Astrocyte (in vitro differentiated cells and primary cell): ENCODE measurements around the gene SHOX. TPM values are rescaled to one million over a fixed set of nuclear protein-coding genes. Genes with fewer than 3 reads are reported as not detected.

Experiments
- DNase-seq: peaks from one replicate; pipeline ENCODE4 v3.0.0-alpha.2; 2010; ENCODE audit warnings: low read depth
- FAIRE-seq: peaks from 2 replicates; lab custom pipeline; 2011; peaks lifted over from hg19 to GRCh38; lab: Jason Lieb, UNC
- H2AFZ ChIP-seq: 2 replicates; pipeline ENCODE4 v1.6.0; 2012; ENCODE audit warnings: low read depth, low read length, inconsistent platforms
- H3K27ac ChIP-seq: 2 replicates; pipeline ENCODE4 v1.5.1; 2011; ENCODE audit warnings: low read depth, low read length, inconsistent platforms
- H3K27me3 ChIP-seq: 2 replicates; pipeline ENCODE4 v1.6.0; 2011; ENCODE audit warnings: low read length, inconsistent platforms; ENCODE audit not compliant: insufficient read depth
- H3K36me3 ChIP-seq: 2 replicates; pipeline ENCODE4 v1.5.1; 2011; ENCODE audit warnings: low read length, inconsistent platforms; ENCODE audit not compliant: insufficient read depth
- H3K4me1 ChIP-seq: 2 replicates; pipeline ENCODE4 v1.5.1; 2011; ENCODE audit warnings: low read length, inconsistent platforms; ENCODE audit not compliant: insufficient read depth
- H3K4me2 ChIP-seq: 2 replicates; pipeline ENCODE4 v1.6.0; 2012; ENCODE audit warnings: low read length, inconsistent platforms
- H3K4me3 ChIP-seq: 2 replicates; pipeline ENCODE4 v1.5.1; 2011; ENCODE audit warnings: low read depth, mild to moderate bottlenecking, low read length, inconsistent platforms; ENCODE audit not compliant: insufficient read depth
- H3K79me2 ChIP-seq: 2 replicates; pipeline ENCODE4 v1.6.0; 2012; ENCODE audit warnings: mild to moderate bottlenecking, low read length, inconsistent platforms; ENCODE audit not compliant: insufficient read depth
- H3K9ac ChIP-seq: 2 replicates; pipeline ENCODE4 v1.6.0; 2012; ENCODE audit warnings: mild to moderate bottlenecking, low read length, inconsistent platforms
- H3K9me3 ChIP-seq: 2 replicates; pipeline ENCODE4 v1.5.1; 2012; ENCODE audit warnings: low read depth, mild to moderate bottlenecking, low read length, inconsistent platforms; ENCODE audit not compliant: insufficient read depth
- H4K20me1 ChIP-seq: 2 replicates; pipeline ENCODE4 v1.6.0; 2012; ENCODE audit warnings: low read length, inconsistent platforms; ENCODE audit not compliant: insufficient read depth
- H3K27ac Mint-ChIP-seq: one replicate; pipeline ENCODE4 v1.8.0; 2021; ENCODE audit warnings: mild to moderate bottlenecking, mixed read lengths; ENCODE audit not compliant: unreplicated experiment
- H3K27me3 Mint-ChIP-seq: one replicate; pipeline ENCODE4 v1.8.0; 2021; ENCODE audit warnings: low read depth, mixed read lengths; ENCODE audit not compliant: unreplicated experiment
- H3K36me3 Mint-ChIP-seq: one replicate; pipeline ENCODE4 v1.8.0; 2021; ENCODE audit warnings: low read depth, mixed read lengths; ENCODE audit not compliant: unreplicated experiment
- H3K4me1 Mint-ChIP-seq: one replicate; pipeline ENCODE4 v1.8.0; 2021; ENCODE audit warnings: low read depth, mixed read lengths; ENCODE audit not compliant: unreplicated experiment
- H3K4me3 Mint-ChIP-seq: one replicate; pipeline ENCODE4 v1.8.0; 2021; ENCODE audit warnings: mild to moderate bottlenecking, moderate library complexity, mixed read lengths; ENCODE audit not compliant: unreplicated experiment
- H3K9me3 Mint-ChIP-seq: one replicate; pipeline ENCODE4 v1.8.0; 2021; ENCODE audit warnings: mild to moderate bottlenecking, mixed read lengths; ENCODE audit not compliant: unreplicated experiment
- EZH2 ChIP-seq: IDR thresholded peaks from 2 replicates; pipeline ENCODE4 v1.6.1; 2012; ENCODE audit warnings: mild to moderate bottlenecking, low read length, inconsistent platforms; ENCODE audit not compliant: insufficient read depth
- total RNA-seq: library from RNA; stranded (reverse); gene quantifications from 2 replicates; pipeline ENCODE4 v1.2.1, GENCODE V29; 2021
- TF ChIP-seq, protein P1 (sequence below): IDR thresholded peaks from 2 replicates; pipeline ENCODE4 v1.5.1; 2011; ENCODE audit warnings: low read depth, mild to moderate bottlenecking, inconsistent platforms, low read length, moderate library complexity; ENCODE audit not compliant: insufficient read depth

Gene SHOX
- total RNA-seq, 1 donor from 2014 or later, result not detected

DNA sequence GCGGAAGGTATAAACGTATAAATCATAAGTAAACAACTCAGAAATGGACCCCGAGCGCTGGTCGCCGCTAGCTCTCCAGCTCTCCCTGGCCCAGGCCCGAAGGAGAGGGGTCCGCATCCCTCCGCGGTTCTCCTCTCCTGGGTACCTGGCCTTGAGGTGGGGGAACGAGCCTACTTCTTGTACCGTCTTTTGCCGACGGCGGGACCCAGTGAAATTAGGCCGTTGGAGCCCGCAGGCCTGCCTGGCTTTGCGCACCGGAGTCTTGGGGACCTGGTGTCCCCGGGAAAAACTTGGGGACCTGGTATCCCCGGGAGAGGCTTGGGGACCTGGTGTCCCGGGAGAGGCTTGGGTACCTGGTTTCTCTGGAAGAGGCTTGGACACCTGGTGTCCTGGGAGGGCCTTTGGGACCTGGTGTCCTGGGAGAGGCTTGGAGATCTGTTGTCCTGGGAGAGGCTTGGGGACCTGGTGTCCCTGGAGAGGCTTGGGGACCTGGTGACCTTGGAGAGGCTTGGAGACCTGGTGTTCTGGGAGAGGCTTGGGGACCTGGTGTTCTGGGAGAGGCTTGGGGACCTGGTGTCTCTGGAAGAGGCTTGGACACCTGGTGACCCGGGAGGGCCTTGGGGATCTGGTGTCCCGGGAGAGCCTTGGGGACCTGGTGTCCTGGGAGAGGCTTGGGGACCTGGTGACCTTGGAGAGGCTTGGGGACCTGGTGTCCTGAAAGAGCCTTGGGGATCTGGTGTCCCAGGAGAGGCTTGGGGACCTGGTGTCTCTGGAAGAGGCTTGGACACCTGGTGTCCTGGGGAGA lies 12.0 kb downstream of the SHOX start:
- Histone ChIP-seq H3K4me3 (no peak overlapping the region), H3K4me2 (no peak overlapping the region), H3K27me3 (peaks cover 22% of the 10 kb centered on the region), H3K4me1 (no peaks in the 10 kb centered on the region), H3K9me3 (no peaks in the 10 kb centered on the region), H3K79me2 (no peaks in the 10 kb centered on the region), H3K9ac (no peak overlapping the region), H3K36me3 (no peaks in the 10 kb centered on the region), H4K20me1 (no peaks in the 10 kb centered on the region), H3K27ac (no peak overlapping the region), H2AFZ (no peak overlapping the region)
- H3K27ac Mint-ChIP-seq, result no peak overlapping the region
- no peak for DNase-seq
- no peaks in the 10 kb centered on the region for H3K36me3 Mint-ChIP-seq
- peaks cover 16% of the 10 kb centered on the region for H3K9me3 Mint-ChIP-seq
- TF ChIP-seq, protein P1, sequence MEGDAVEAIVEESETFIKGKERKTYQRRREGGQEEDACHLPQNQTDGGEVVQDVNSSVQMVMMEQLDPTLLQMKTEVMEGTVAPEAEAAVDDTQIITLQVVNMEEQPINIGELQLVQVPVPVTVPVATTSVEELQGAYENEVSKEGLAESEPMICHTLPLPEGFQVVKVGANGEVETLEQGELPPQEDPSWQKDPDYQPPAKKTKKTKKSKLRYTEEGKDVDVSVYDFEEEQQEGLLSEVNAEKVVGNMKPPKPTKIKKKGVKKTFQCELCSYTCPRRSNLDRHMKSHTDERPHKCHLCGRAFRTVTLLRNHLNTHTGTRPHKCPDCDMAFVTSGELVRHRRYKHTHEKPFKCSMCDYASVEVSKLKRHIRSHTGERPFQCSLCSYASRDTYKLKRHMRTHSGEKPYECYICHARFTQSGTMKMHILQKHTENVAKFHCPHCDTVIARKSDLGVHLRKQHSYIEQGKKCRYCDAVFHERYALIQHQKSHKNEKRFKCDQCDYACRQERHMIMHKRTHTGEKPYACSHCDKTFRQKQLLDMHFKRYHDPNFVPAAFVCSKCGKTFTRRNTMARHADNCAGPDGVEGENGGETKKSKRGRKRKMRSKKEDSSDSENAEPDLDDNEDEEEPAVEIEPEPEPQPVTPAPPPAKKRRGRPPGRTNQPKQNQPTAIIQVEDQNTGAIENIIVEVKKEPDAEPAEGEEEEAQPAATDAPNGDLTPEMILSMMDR, result no peak
- no peak for TF ChIP-seq EZH2
- H3K4me1 Mint-ChIP-seq, result no peaks in the 10 kb centered on the region
- peaks cover 13% of the 10 kb centered on the region for H3K27me3 Mint-ChIP-seq
- H3K4me3 Mint-ChIP-seq, result no peak overlapping the region
- no peak for FAIRE-seq

DNA sequence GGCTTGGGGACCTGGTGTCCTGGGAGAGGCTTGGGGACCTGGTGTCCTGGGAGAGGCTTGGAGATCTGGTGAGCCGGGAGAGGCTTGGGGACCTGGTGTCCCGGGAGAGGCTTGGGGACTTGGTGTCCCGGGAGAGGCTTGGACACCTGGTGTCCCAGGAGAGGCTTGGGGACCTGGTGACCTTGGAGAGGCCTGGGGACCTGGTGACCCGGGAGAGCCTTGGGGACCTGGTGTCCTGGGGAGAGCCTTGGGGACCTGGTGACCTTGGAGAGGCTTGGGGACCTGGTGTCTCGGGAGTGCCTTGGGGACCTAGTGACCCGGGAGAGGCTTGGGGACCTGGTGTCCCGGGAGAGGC lies 12.6 kb downstream of the SHOX start:
- Mint-ChIP-seq H3K27me3 (peaks cover 8% of the 10 kb centered on the region), H3K36me3 (no peaks in the 10 kb centered on the region), H3K4me1 (no peaks in the 10 kb centered on the region), H3K27ac (no peak overlapping the region), H3K9me3 (peaks cover 16% of the 10 kb centered on the region), H3K4me3 (no peak overlapping the region)
- no peak overlapping the region for H3K9ac ChIP-seq
- H3K27me3 ChIP-seq, result peaks cover 16% of the 10 kb centered on the region
- no peak overlapping the region for H2AFZ ChIP-seq
- H3K4me3 ChIP-seq, result no peak overlapping the region
- H3K9me3 ChIP-seq, result no peaks in the 10 kb centered on the region
- TF ChIP-seq EZH2, result no peak
- TF ChIP-seq, protein P1, result no peak
- H3K4me2 ChIP-seq, result no peak overlapping the region
- no peaks in the 10 kb centered on the region for H3K79me2 ChIP-seq
- H3K27ac ChIP-seq, result no peak overlapping the region
- FAIRE-seq, result no peak
- no peaks in the 10 kb centered on the region for H3K4me1 ChIP-seq
- no peaks in the 10 kb centered on the region for H4K20me1 ChIP-seq
- H3K36me3 ChIP-seq, result no peaks in the 10 kb centered on the region
- no peak for DNase-seq

DNA sequence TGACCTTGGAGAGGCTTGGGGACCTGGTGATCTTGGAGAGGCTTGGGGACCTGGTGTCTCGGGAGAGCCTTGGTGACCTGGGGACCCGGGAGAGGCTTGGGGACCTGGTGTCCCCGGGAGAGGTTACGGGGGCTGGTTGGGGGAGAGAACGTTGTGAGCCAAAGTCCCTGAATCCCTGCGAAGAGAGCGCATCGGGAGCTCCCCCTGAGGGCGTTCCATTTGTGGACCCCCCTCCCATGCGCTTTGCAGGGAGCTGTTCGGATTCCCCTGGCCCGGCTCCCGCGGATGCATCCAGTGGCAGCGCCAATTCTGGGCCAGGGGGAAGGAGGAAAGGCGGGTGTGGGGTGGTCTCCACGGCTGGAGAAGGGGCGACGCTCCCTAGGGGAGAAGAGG lies 13.3 kb downstream of the SHOX start:
- Histone ChIP-seq H4K20me1 (no peaks in the 10 kb centered on the region), H3K9me3 (no peaks in the 10 kb centered on the region), H3K36me3 (no peaks in the 10 kb centered on the region), H3K4me2 (no peak overlapping the region), H3K4me3 (no peak overlapping the region), H3K27me3 (peaks cover 11% of the 10 kb centered on the region), H3K9ac (no peak overlapping the region), H2AFZ (no peak overlapping the region), H3K4me1 (no peaks in the 10 kb centered on the region), H3K79me2 (no peaks in the 10 kb centered on the region), H3K27ac (no peak overlapping the region)
- Mint-ChIP-seq H3K36me3 (no peaks in the 10 kb centered on the region), H3K4me1 (no peaks in the 10 kb centered on the region), H3K4me3 (no peak overlapping the region), H3K9me3 (peaks cover 16% of the 10 kb centered on the region), H3K27me3 (peaks cover 6% of the 10 kb centered on the region), H3K27ac (no peak overlapping the region)
- TF ChIP-seq EZH2, result no peak
- TF ChIP-seq, protein P1, result no peak
- FAIRE-seq (no peak), DNase-seq (no peak)
